HCT116 (cell line): ENCODE results near the gene HIGD2A. TPM values are rescaled to one million over a fixed set of nuclear protein-coding genes. Genes with fewer than 3 reads are reported as not detected.

Experiments
- ATAC-seq: fragments of 200-7000 bp; cut with Tn5 transposase; 2 replicates; pipeline ENCODE4 v1.9.1; 2020; ENCODE audit warnings: mild to moderate bottlenecking, moderate library complexity
- BruUV-seq: library from RNA; stranded (reverse); fragments of 400-500 nt; replicated peaks from 2 replicates; lab custom pipeline; 2021; lab: Mats Ljungman, UMichigan
- CTCF ChIA-PET: fragments of 300-600 bp; sonication (Branson Sonifier 250); formaldehyde crosslinking; loops from one replicate; lab custom pipeline; 2021; ENCODE audit warnings: antibody characterized with exemption; lab: Charles Lee
- POLR2A ChIA-PET: fragments of 300-600, 350-600 bp; sonication (Branson Sonifier 250); formaldehyde crosslinking; loops from one replicate; lab custom pipeline; 2021; ENCODE audit warnings: antibody characterized with exemption; lab: Charles Lee
- RAD21 ChIA-PET, 2 experiments: fragments of 300-600 bp; sonication (Branson Sonifier 250); formaldehyde crosslinking; loops; one replicate each; lab custom pipeline; 2023; ENCODE audit warnings: low total read pairs in 2 of 2; ENCODE audit not compliant: uncharacterized antibody in 2 of 2, unreplicated experiment in 2 of 2, low non-redundant PET in 1 of 2; lab: Charles Lee
- DNase-seq: peaks from one replicate; pipeline ENCODE4 v3.0.0-alpha.2; 2010; ENCODE audit warnings: low read depth, low spot score
- H2AFZ ChIP-seq: fragments of 200-600 bp; shearing (Covaris generic), sonication (generic); 2 replicates; pipeline ENCODE4 v1.6.1; 2017; ENCODE audit warnings: low read depth, mixed run types, mixed read lengths, antibody characterized with exemption, low read length; ENCODE audit not compliant: poor library complexity, severe bottlenecking
- H3K27ac ChIP-seq: 2 replicates; pipeline ENCODE4 v1.5.1; 2012; ENCODE audit warnings: low read depth, low read length
- H3K27me3 ChIP-seq: fragments of 200-600 bp; sonication (generic); 2 replicates; pipeline ENCODE4 v1.6.1; 2016; ENCODE audit warnings: mixed run types, low read length, mixed read lengths; ENCODE audit not compliant: insufficient read depth
- H3K36me3 ChIP-seq, 2 experiments: fragments of 200-500 bp in 1 of 2; fragments of 200-600 bp in 1 of 2; sonication (Bioruptor generic) in 1 of 2; sonication (generic) in 1 of 2; 2 replicates each; pipeline versions ENCODE4 v1.5.1 to v1.6.1; 2014 to 2016; ENCODE audit warnings: low read length in 2 of 2, inconsistent platforms in 1 of 2, mixed read lengths in 1 of 2, mixed run types in 1 of 2; ENCODE audit not compliant: insufficient read depth in 2 of 2, control insufficient read depth in 1 of 2
- H3K4me1 ChIP-seq, 2 experiments: fragments of 200-600 bp in 1 of 2; sonication (generic) in 1 of 2; 2 replicates each; pipeline versions ENCODE4 v1.5.1 to v1.6.1; 2012 to 2017; ENCODE audit warnings: low read length in 2 of 2, inconsistent platforms in 1 of 2, mild to moderate bottlenecking in 1 of 2, mixed read lengths in 1 of 2, mixed run types in 1 of 2, moderate library complexity in 1 of 2; ENCODE audit not compliant: insufficient read depth in 2 of 2, control insufficient read depth in 1 of 2
- H3K4me2 ChIP-seq: fragments of 200-600 bp; sonication (generic); 2 replicates; pipeline ENCODE4 v1.6.1; 2017; ENCODE audit warnings: mixed run types, low read length, mixed read lengths
- H3K4me3 ChIP-seq, 2 experiments: fragments of 200-600 bp in 1 of 2; sonication (generic) in 1 of 2; replicated peaks in 1 of 2; 2 replicates each; pipeline ENCODE4 v1.5.1; 2011 to 2016; ENCODE audit warnings: low read length in 2 of 2, control low read depth in 1 of 2, low read depth in 1 of 2, mild to moderate bottlenecking in 1 of 2, mixed read lengths in 1 of 2, mixed run types in 1 of 2
- H3K79me2 ChIP-seq: fragments of 200-600 bp; sonication (generic); 2 replicates; pipeline ENCODE4 v1.6.1; 2017; ENCODE audit warnings: mild to moderate bottlenecking, mixed run types, low read length, moderate library complexity, mixed read lengths; ENCODE audit not compliant: insufficient read depth
- H3K9ac ChIP-seq: fragments of 200-600 bp; sonication (generic); 2 replicates; pipeline ENCODE4 v1.6.1; 2016; ENCODE audit warnings: low read length, mixed read lengths
- H3K9me2 ChIP-seq: fragments of 200-600 bp; sonication (generic), shearing (Covaris generic); 2 replicates; pipeline ENCODE4 v1.6.1; 2017; ENCODE audit warnings: mixed run types, mild to moderate bottlenecking, moderate library complexity; ENCODE audit not compliant: insufficient read depth
- H3K9me3 ChIP-seq, 2 experiments: fragments of 200-500 bp in 1 of 2; fragments of 200-600 bp in 1 of 2; sonication (Bioruptor generic) in 1 of 2; sonication (generic) in 1 of 2; 2 replicates each; pipeline ENCODE4 v1.6.1; 2014 to 2017; ENCODE audit warnings: low read length in 2 of 2, mixed read lengths in 2 of 2, inconsistent platforms in 1 of 2, low read depth in 1 of 2, mild to moderate bottlenecking in 1 of 2, mixed run types in 1 of 2, moderate library complexity in 1 of 2; ENCODE audit not compliant: control insufficient read depth in 1 of 2, insufficient read depth in 1 of 2
- H4K20me1 ChIP-seq: fragments of 200-600 bp; sonication (generic), shearing (Covaris generic); 2 replicates; pipeline ENCODE4 v1.6.1; 2017; ENCODE audit warnings: mixed run types, mild to moderate bottlenecking, moderate library complexity; ENCODE audit not compliant: insufficient read depth
- CBX3 ChIP-seq: IDR thresholded peaks from 2 replicates; pipeline ENCODE4 v1.6.1; 2012; ENCODE audit warnings: low read depth
- CEBPB ChIP-seq: IDR thresholded peaks from 2 replicates; pipeline ENCODE4 v1.6.1; 2012; ENCODE audit warnings: low read depth
- EGR1 ChIP-seq: IDR thresholded peaks from 2 replicates; pipeline ENCODE4 v1.6.1; 2012; ENCODE audit warnings: low read depth
- ELF1 ChIP-seq: IDR thresholded peaks from 2 replicates; pipeline ENCODE4 v1.6.1; 2012; ENCODE audit warnings: low read depth, borderline replicate concordance
- EZH2 ChIP-seq: fragments of 200-600 bp; sonication (generic); IDR thresholded peaks from 2 replicates; pipeline ENCODE4 v1.6.1; 2017; ENCODE audit warnings: antibody characterized with exemption, mixed run types
- EZH2phosphoT487 ChIP-seq: fragments of 200-600 bp; IDR thresholded peaks from 2 replicates; pipeline ENCODE4 v1.6.1; 2018; ENCODE audit warnings: antibody characterized with exemption, borderline replicate concordance
- FOSL1 ChIP-seq: IDR thresholded peaks from 2 replicates; pipeline ENCODE4 v1.6.1; 2012; ENCODE audit warnings: low read depth
- JUND ChIP-seq: IDR thresholded peaks from 2 replicates; pipeline ENCODE4 v1.6.1; 2012
- POLR2AphosphoS5 ChIP-seq: IDR thresholded peaks from 2 replicates; pipeline ENCODE4 v1.6.1; 2011; ENCODE audit warnings: mild to moderate bottlenecking, low read depth, low read length, moderate library complexity
- RAD21 ChIP-seq: IDR thresholded peaks from 2 replicates; pipeline ENCODE4 v1.6.1; 2012; ENCODE audit warnings: low read depth, mild to moderate bottlenecking
- SIN3A ChIP-seq: IDR thresholded peaks from 2 replicates; pipeline ENCODE4 v1.6.1; 2012; ENCODE audit warnings: low read depth
- SRF ChIP-seq: IDR thresholded peaks from 2 replicates; pipeline ENCODE4 v1.6.1; 2012; ENCODE audit warnings: low read depth
- TCF7L2 ChIP-seq: IDR thresholded peaks from 2 replicates; pipeline ENCODE4 v1.7.0; 2011; ENCODE audit warnings: borderline replicate concordance, inconsistent platforms; ENCODE audit not compliant: insufficient read depth, insufficient read length; ENCODE audit errors: extremely low read depth
- ZFX ChIP-seq: fragments of 450-650 bp; IDR thresholded peaks from 2 replicates; pipeline ENCODE4 v1.6.1; 2017
- ZNF274 ChIP-seq: fragments of 200-500 bp; sonication (Bioruptor generic); IDR thresholded peaks from 2 replicates; pipeline ENCODE4 v1.6.1; 2014; ENCODE audit warnings: mild to moderate bottlenecking, low read depth, low read length, inconsistent platforms
- intact Hi-C: fragments of 100-400 bp; cut with micrococcal nuclease; formaldehyde crosslinking; loops from 2 replicates; pipeline ENCODE4 v1.10.0; 2022
- total RNA-seq: library from RNA; stranded (reverse); gene quantifications from one replicate; pipeline ENCODE4 v1.2.1, GENCODE V29; 2021; ENCODE audit not compliant: unreplicated experiment
- TF ChIP-seq, protein P1 (sequence below): IDR thresholded peaks from 2 replicates; pipeline ENCODE4 v1.6.1; 2012
- TF ChIP-seq, protein P2 (sequence below): IDR thresholded peaks from 2 replicates; pipeline ENCODE4 v1.6.1; 2012; ENCODE audit warnings: low read depth
- TF ChIP-seq, protein P3 (sequence below): IDR thresholded peaks from 2 replicates; pipeline ENCODE4 v1.6.1; 2012
- TF ChIP-seq, protein P4 (sequence below): IDR thresholded peaks from 2 replicates; pipeline ENCODE4 v1.6.1; 2011; ENCODE audit warnings: mild to moderate bottlenecking, low read length, moderate library complexity; ENCODE audit not compliant: insufficient replicate concordance; ENCODE audit errors: extremely low read depth
- TF ChIP-seq, protein P5 (sequence below), 3 experiments: fragments of 200-600 bp in 1 of 3; sonication (generic) in 1 of 3; IDR thresholded peaks in 2 of 3; conservative IDR thresholded peaks in 1 of 3; 2 replicates each; pipeline ENCODE4 v1.5.1; 2012 to 2017; ENCODE audit warnings: low read depth in 2 of 3, low read length in 2 of 3, antibody characterized with exemption in 1 of 3, borderline replicate concordance in 1 of 3, control low read depth in 1 of 3, mild to moderate bottlenecking in 1 of 3, mixed read lengths in 1 of 3, mixed run types in 1 of 3, moderate library complexity in 1 of 3; ENCODE audit not compliant: insufficient read depth in 1 of 3

HIGD2A gene
- total RNA-seq, 1 experiment from 2014 or later, result 130 TPM

DNA sequence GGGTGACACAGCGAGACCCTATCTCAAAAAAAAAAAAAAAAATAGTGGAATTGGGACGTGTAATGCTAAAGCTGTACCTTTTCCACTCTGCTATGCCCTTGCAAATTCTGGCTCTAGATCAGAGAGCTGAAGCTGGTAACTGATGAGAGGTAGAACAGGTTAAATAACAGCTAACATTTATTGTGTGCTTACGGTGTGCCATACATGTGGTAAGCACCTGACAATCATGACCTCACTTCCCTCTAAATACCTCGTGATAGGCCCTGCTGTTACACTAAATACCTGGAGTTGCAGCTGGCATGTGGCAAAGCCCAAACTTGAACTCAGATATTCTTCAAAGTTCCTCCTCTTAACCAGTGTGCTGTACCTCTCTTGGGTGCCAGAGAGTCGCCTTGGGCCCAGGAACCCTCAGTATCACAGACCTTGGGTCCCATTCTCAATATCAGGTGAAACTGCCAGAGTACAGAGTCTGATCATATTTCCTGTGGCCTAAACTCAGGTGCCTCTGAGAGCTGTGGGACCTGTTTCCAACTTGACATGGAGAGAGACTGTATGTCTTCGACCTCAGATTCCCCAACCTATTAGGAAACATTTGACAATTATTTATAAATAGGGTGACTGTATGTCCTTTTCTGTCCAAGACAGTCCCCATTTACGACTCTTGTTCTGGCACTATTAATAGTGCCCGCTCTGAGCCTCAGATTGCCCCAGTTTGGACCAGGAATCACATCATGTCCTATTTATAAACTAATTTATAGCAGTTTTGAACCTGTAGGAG, 18.4 kb upstream of the HIGD2A start:
- BruUV-seq, result no TSS peak
- DNase-seq (no peak), ATAC-seq (no peak)
- Histone ChIP-seq H3K4me2 (no peak overlapping the region), H3K4me1 (peaks cover 12 to 21% of the 10 kb centered on the region in 2 experiments), H3K9me2 (no peaks in the 10 kb centered on the region), H3K27ac (no peak overlapping the region), H4K20me1 (no peaks in the 10 kb centered on the region), H3K9ac (no peak overlapping the region), H3K36me3 (no peaks in the 10 kb centered on the region), H3K9me3 (no peaks in the 10 kb centered on the region), H3K79me2 (no peaks in the 10 kb centered on the region), H3K4me3 (no peak overlapping the region), H3K27me3 (no peaks in the 10 kb centered on the region), H2AFZ (no peak overlapping the region)
- ChIA-PET CTCF (interaction anchor here (0.7 kb wide), 1 partner anchor 11 kb away, joined by 3 read pairs; no protein-coding TSS in a partner anchor), POLR2A (interaction anchor here (1.2 kb wide), 1 partner anchor 8 kb away, joined by 3 read pairs; the partner anchor contains the start of gene KIAA1191), RAD21 (no interaction called here)
- intact Hi-C loops, result no loop called here
- TF ChIP-seq RAD21 (no peak), ZFX (no peak), CBX3 (no peak), ELF1 (no peak), ZNF274 (no peak), EGR1 (no peak), JUND (no peak), EZH2 (no peak), CEBPB (no peak), FOSL1 (no peak), POLR2AphosphoS5 (no peak), SRF (no peak), EZH2phosphoT487 (no peak), SIN3A (no peak), TCF7L2 (no peak)
- TF ChIP-seq, protein P1, sequence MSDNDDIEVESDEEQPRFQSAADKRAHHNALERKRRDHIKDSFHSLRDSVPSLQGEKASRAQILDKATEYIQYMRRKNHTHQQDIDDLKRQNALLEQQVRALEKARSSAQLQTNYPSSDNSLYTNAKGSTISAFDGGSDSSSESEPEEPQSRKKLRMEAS, result no peak
- TF ChIP-seq, protein P2, sequence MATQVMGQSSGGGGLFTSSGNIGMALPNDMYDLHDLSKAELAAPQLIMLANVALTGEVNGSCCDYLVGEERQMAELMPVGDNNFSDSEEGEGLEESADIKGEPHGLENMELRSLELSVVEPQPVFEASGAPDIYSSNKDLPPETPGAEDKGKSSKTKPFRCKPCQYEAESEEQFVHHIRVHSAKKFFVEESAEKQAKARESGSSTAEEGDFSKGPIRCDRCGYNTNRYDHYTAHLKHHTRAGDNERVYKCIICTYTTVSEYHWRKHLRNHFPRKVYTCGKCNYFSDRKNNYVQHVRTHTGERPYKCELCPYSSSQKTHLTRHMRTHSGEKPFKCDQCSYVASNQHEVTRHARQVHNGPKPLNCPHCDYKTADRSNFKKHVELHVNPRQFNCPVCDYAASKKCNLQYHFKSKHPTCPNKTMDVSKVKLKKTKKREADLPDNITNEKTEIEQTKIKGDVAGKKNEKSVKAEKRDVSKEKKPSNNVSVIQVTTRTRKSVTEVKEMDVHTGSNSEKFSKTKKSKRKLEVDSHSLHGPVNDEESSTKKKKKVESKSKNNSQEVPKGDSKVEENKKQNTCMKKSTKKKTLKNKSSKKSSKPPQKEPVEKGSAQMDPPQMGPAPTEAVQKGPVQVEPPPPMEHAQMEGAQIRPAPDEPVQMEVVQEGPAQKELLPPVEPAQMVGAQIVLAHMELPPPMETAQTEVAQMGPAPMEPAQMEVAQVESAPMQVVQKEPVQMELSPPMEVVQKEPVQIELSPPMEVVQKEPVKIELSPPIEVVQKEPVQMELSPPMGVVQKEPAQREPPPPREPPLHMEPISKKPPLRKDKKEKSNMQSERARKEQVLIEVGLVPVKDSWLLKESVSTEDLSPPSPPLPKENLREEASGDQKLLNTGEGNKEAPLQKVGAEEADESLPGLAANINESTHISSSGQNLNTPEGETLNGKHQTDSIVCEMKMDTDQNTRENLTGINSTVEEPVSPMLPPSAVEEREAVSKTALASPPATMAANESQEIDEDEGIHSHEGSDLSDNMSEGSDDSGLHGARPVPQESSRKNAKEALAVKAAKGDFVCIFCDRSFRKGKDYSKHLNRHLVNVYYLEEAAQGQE, result no peak
- TF ChIP-seq, protein P3, sequence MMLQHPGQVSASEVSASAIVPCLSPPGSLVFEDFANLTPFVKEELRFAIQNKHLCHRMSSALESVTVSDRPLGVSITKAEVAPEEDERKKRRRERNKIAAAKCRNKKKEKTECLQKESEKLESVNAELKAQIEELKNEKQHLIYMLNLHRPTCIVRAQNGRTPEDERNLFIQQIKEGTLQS, result no peak
- TF ChIP-seq, protein P4, sequence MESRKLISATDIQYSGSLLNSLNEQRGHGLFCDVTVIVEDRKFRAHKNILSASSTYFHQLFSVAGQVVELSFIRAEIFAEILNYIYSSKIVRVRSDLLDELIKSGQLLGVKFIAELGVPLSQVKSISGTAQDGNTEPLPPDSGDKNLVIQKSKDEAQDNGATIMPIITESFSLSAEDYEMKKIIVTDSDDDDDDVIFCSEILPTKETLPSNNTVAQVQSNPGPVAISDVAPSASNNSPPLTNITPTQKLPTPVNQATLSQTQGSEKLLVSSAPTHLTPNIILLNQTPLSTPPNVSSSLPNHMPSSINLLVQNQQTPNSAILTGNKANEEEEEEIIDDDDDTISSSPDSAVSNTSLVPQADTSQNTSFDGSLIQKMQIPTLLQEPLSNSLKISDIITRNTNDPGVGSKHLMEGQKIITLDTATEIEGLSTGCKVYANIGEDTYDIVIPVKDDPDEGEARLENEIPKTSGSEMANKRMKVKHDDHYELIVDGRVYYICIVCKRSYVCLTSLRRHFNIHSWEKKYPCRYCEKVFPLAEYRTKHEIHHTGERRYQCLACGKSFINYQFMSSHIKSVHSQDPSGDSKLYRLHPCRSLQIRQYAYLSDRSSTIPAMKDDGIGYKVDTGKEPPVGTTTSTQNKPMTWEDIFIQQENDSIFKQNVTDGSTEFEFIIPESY, result no peak
- TF ChIP-seq, protein P5, sequence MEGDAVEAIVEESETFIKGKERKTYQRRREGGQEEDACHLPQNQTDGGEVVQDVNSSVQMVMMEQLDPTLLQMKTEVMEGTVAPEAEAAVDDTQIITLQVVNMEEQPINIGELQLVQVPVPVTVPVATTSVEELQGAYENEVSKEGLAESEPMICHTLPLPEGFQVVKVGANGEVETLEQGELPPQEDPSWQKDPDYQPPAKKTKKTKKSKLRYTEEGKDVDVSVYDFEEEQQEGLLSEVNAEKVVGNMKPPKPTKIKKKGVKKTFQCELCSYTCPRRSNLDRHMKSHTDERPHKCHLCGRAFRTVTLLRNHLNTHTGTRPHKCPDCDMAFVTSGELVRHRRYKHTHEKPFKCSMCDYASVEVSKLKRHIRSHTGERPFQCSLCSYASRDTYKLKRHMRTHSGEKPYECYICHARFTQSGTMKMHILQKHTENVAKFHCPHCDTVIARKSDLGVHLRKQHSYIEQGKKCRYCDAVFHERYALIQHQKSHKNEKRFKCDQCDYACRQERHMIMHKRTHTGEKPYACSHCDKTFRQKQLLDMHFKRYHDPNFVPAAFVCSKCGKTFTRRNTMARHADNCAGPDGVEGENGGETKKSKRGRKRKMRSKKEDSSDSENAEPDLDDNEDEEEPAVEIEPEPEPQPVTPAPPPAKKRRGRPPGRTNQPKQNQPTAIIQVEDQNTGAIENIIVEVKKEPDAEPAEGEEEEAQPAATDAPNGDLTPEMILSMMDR (IDR thresholded peaks at IDR 0.05 in 2 of 3, conservative IDR thresholded peaks at IDR 0.05 in 1 of 3; ENCODE audit: borderline replicate concordance in 1 of 3, insufficient read depth in 1 of 3, low read depth in 2 of 3, low read length in 2 of 3), result no peak
